Activated naive CD4-positive, alpha-beta T cell treated with anti-CD3 and anti-CD28 coated beads, Interleukin-2, amount 10 ng/mL, durations not matched to agents 7 days and 5 days (primary cell): ENCODE results near the gene SRGN.

Experiments
- CTCF ChIA-PET: fragments of 350-600 bp; sonication (Branson Sonifier 250); formaldehyde crosslinking; loops from one replicate; lab custom pipeline; 2021; ENCODE audit warnings: antibody characterized with exemption; lab: Charles Lee
- DNase-seq: peaks from one replicate; pipeline ENCODE4 v3.0.0-alpha.2; 2020
- H3K27ac Mint-ChIP-seq: one replicate; pipeline ENCODE4 v1.8.0; 2021; ENCODE audit warnings: mild to moderate bottlenecking, moderate library complexity, mixed read lengths
- H3K27me3 Mint-ChIP-seq: one replicate; pipeline ENCODE4 v1.8.0; 2021; ENCODE audit warnings: mild to moderate bottlenecking, mixed read lengths
- H3K36me3 Mint-ChIP-seq: one replicate; pipeline ENCODE4 v1.8.0; 2021; ENCODE audit warnings: mixed read lengths
- H3K4me1 Mint-ChIP-seq: one replicate; pipeline ENCODE4 v1.8.0; 2021; ENCODE audit warnings: mixed read lengths
- H3K4me3 Mint-ChIP-seq: one replicate; pipeline ENCODE4 v1.8.0; 2021; ENCODE audit warnings: mild to moderate bottlenecking, moderate library complexity, mixed read lengths
- H3K9me3 Mint-ChIP-seq: one replicate; pipeline ENCODE4 v1.8.0; 2021; ENCODE audit warnings: mixed read lengths

SRGN gene

GRCh38 chr10:69068549-69068948 is 19.4 kb upstream of the SRGN start:
- Mint-ChIP-seq H3K4me3 (no peak overlapping the region), H3K27ac (peak overlapping the region; percentile 37), H3K36me3 (peaks cover 3% of the 10 kb centered on the region), H3K9me3 (no peaks in the 10 kb centered on the region), H3K4me1 (peaks cover 18% of the 10 kb centered on the region), H3K27me3 (peaks cover 11% of the 10 kb centered on the region)
- CTCF ChIA-PET: no interaction called here
- DNase-seq: no peak

- Mint-ChIP-seq H3K9me3 (no peaks in the 10 kb centered on the region), H3K27me3 (peaks cover 11% of the 10 kb centered on the region), H3K4me1 (peaks cover 26% of the 10 kb centered on the region), H3K27ac (no peak overlapping the region), H3K36me3 (peaks cover 3% of the 10 kb centered on the region), H3K4me3 (no peak overlapping the region)
- DNase-seq: no peak
- CTCF ChIA-PET: interaction anchor here (0.6 kb wide), 1 partner anchor 194 kb away, joined by 4 read pairs; no protein-coding TSS in a partner anchor
Measured at GRCh38 chr10:69069090-69070042, 18.5 kb upstream of the SRGN start.

- H3K27ac Mint-ChIP-seq: no peak overlapping the region
- H3K4me3 Mint-ChIP-seq: no peak overlapping the region
- H3K9me3 Mint-ChIP-seq: no peaks in the 10 kb centered on the region
- CTCF ChIA-PET: no interaction called here
- peaks cover 3% of the 10 kb centered on the region for H3K36me3 Mint-ChIP-seq
- H3K4me1 Mint-ChIP-seq: peaks cover 20% of the 10 kb centered on the region
- no peak for DNase-seq
- peaks cover 18% of the 10 kb centered on the region for H3K27me3 Mint-ChIP-seq
Measured at GRCh38 chr10:69070951-69071350, 17.0 kb upstream of the SRGN start.

GRCh38 chr10:69071610-69072009 is 16.3 kb upstream of the SRGN start:
- CTCF ChIA-PET: no interaction called here
- no peak for DNase-seq
- Mint-ChIP-seq H3K27ac (no peak overlapping the region), H3K4me3 (no peak overlapping the region), H3K27me3 (peaks cover 18% of the 10 kb centered on the region), H3K9me3 (no peaks in the 10 kb centered on the region), H3K4me1 (peaks cover 17% of the 10 kb centered on the region), H3K36me3 (no peaks in the 10 kb centered on the region)

GRCh38 chr10:69073026-69073425 is 14.9 kb upstream of the SRGN start:
- CTCF ChIA-PET: no interaction called here
- H3K27me3 Mint-ChIP-seq: peaks cover 21% of the 10 kb centered on the region
- H3K9me3 Mint-ChIP-seq: no peaks in the 10 kb centered on the region

GRCh38 chr10:69073736-69074364 is 14.1 kb upstream of the SRGN start:
- no peak overlapping the region for H3K27ac Mint-ChIP-seq
- H3K9me3 Mint-ChIP-seq: no peaks in the 10 kb centered on the region
- peaks cover 17% of the 10 kb centered on the region for H3K4me1 Mint-ChIP-seq
- CTCF ChIA-PET: no interaction called here
- H3K27me3 Mint-ChIP-seq: peaks cover 21% of the 10 kb centered on the region
- no peaks in the 10 kb centered on the region for H3K36me3 Mint-ChIP-seq
- H3K4me3 Mint-ChIP-seq: no peak overlapping the region
- no peak for DNase-seq

More at GRCh38 chr10:69073026-69073425, 14.9 kb upstream of the SRGN start:
- no peak overlapping the region for H3K27ac Mint-ChIP-seq
- H3K36me3 Mint-ChIP-seq: no peaks in the 10 kb centered on the region
- DNase-seq: no peak
- no peak overlapping the region for H3K4me3 Mint-ChIP-seq
- peaks cover 17% of the 10 kb centered on the region for H3K4me1 Mint-ChIP-seq

GRCh38 chr10:69074532-69074931 is 13.4 kb upstream of the SRGN start:
- H3K4me3 Mint-ChIP-seq: no peak overlapping the region
- peaks cover 17% of the 10 kb centered on the region for H3K4me1 Mint-ChIP-seq
- no peak for DNase-seq
- no peak overlapping the region for H3K27ac Mint-ChIP-seq
- H3K9me3 Mint-ChIP-seq: no peaks in the 10 kb centered on the region
- no peaks in the 10 kb centered on the region for H3K36me3 Mint-ChIP-seq
- H3K27me3 Mint-ChIP-seq: peaks cover 21% of the 10 kb centered on the region
- CTCF ChIA-PET: no interaction called here

- DNase-seq: no peak
- CTCF ChIA-PET: no interaction called here
- peaks cover 18% of the 10 kb centered on the region for H3K27me3 Mint-ChIP-seq
- no peaks in the 10 kb centered on the region for H3K9me3 Mint-ChIP-seq
- no peaks in the 10 kb centered on the region for H3K36me3 Mint-ChIP-seq
- no peak overlapping the region for H3K4me3 Mint-ChIP-seq
- no peak overlapping the region for H3K27ac Mint-ChIP-seq
- H3K4me1 Mint-ChIP-seq: peaks cover 17% of the 10 kb centered on the region
Measured at GRCh38 chr10:69075431-69075830, 12.5 kb upstream of the SRGN start.

GRCh38 chr10:69078311-69078710 is 9.6 kb upstream of the SRGN start:
- H3K4me3 Mint-ChIP-seq: no peak overlapping the region
- H3K27me3 Mint-ChIP-seq: peaks cover 12% of the 10 kb centered on the region
- H3K27ac Mint-ChIP-seq: no peak overlapping the region
- CTCF ChIA-PET: no interaction called here
- no peaks in the 10 kb centered on the region for H3K9me3 Mint-ChIP-seq
- no peaks in the 10 kb centered on the region for H3K36me3 Mint-ChIP-seq
- DNase-seq: no peak
- H3K4me1 Mint-ChIP-seq: peaks cover 10% of the 10 kb centered on the region

GRCh38 chr10:69080226-69080625 is 7.7 kb upstream of the SRGN start:
- Mint-ChIP-seq H3K27me3 (peaks cover 6% of the 10 kb centered on the region), H3K36me3 (no peaks in the 10 kb centered on the region), H3K9me3 (no peaks in the 10 kb centered on the region), H3K27ac (no peak overlapping the region), H3K4me1 (peaks cover 3% of the 10 kb centered on the region), H3K4me3 (no peak overlapping the region)
- DNase-seq: no peak
- CTCF ChIA-PET: no interaction called here

GRCh38 chr10:69086001-69086509 is 1.8 kb upstream of the SRGN start:
- CTCF ChIA-PET: no interaction called here
- Mint-ChIP-seq H3K4me3 (peak overlapping the region; percentile 73), H3K27me3 (no peaks in the 10 kb centered on the region), H3K9me3 (no peaks in the 10 kb centered on the region), H3K36me3 (peaks cover 11% of the 10 kb centered on the region), H3K27ac (peak overlapping the region; percentile 99), H3K4me1 (peaks cover 44% of the 10 kb centered on the region)
- no peak for DNase-seq

GRCh38 chr10:69088471-69088769 is 517 bp downstream of the SRGN start:
- Mint-ChIP-seq H3K4me3 (peak overlapping the region; percentile 91), H3K4me1 (peaks cover 66% of the 10 kb centered on the region), H3K36me3 (peaks cover 21% of the 10 kb centered on the region), H3K9me3 (no peaks in the 10 kb centered on the region), H3K27me3 (no peaks in the 10 kb centered on the region), H3K27ac (peak overlapping the region; percentile 99)
- DNase-seq: peak; percentile 39
- CTCF ChIA-PET: interaction anchor here (1.3 kb wide), 1 partner anchor 82 kb away, joined by 3 read pairs; no protein-coding TSS in a partner anchor

GRCh38 chr10:69088801-69089501 is 1.0 kb downstream of the SRGN start:
- Mint-ChIP-seq H3K9me3 (no peaks in the 10 kb centered on the region), H3K27ac (peak overlapping the region; percentile 99), H3K36me3 (peaks cover 23% of the 10 kb centered on the region), H3K4me3 (peak overlapping the region; percentile 91), H3K27me3 (no peaks in the 10 kb centered on the region), H3K4me1 (peaks cover 71% of the 10 kb centered on the region)
- CTCF ChIA-PET: interaction anchor here (0.6 to 1.3 kb wide), 3 partner anchors 83 to 138 kb away, joined by 3 to 7 read pairs (median 3); no protein-coding TSS in a partner anchor
- peak; percentile 49 for DNase-seq
